ENCODE measurements around the gene PDHX. TPM values are rescaled to one million over a fixed set of nuclear protein-coding genes. Genes with fewer than 3 reads are reported as not detected.

PDHX gene
- total and polyA plus RNA-seq, 9 donors: 11.8 to 45.2 (median 24.0) TPM

DNA sequence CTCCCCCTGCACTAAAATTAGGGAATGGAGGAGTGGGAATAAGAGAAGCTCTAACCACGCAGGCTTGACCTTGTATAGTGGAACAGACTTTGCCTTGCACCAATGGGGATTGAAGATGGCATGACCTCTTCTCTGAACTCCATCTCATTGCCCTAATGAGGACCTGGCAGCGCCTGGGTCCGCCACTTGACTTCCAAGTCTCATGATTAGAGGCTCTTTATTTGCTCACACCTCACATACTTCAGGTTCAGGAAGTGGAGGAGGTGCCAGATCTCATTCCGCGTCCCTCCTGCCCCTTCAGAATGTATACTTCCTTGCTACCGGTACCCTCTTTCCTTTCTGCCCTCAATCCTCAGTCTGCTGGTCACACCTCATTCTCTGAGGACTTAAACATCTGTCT lies 116.6 kb downstream of the PDHX start:
- TF ChIP-seq POLR2A (IDR thresholded peaks at IDR 0.05) (no peak), EP300 (IDR thresholded peaks at IDR 0.05) (no peak), CTCF (IDR thresholded peaks at IDR 0.05) (no peak)
- no peak overlapping the region for H3K4me3 ChIP-seq
- H3K27me3 ChIP-seq: no peaks in the 10 kb centered on the region
- H3K4me1 ChIP-seq (ENCODE audit: insufficient read depth): no peaks in the 10 kb centered on the region
- intact Hi-C loops (cut with DNase I): loop anchor here in 1 of 4 donors (5.0 kb wide), 1 partner anchor 44 kb away; no protein-coding TSS in a partner anchor
- DNase-seq: no peak
- 84 to 87% (median 85%) methylated on average over 6 of the region's 6 CpGs for WGBS, 3 donors
- H3K36me3 ChIP-seq: no peaks in the 10 kb centered on the region
- H3K27ac ChIP-seq: no peak overlapping the region
- no peaks in the 10 kb centered on the region for H3K9me3 ChIP-seq

DNA sequence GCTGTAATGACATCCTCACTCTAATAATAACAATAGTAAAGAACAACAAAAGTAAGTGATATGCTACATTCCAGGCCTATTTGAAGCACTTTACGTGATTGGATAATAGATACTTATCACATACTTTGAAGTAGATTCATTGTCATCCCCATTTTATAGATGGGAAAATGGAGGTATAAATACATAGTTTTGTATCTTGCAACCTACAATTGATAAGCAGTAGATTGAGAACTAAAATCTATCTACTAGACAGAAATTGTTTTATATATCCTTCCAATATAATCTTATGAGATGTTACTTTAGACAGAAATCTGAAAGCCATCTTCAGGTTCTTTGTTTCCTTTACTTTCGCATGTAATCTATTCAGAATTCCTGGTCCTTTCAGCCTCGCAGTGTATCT lies 118.0 kb downstream of the PDHX start:
- WGBS, 3 donors: 93 to 95% (median 93%) methylated on average over 3 of the region's 3 CpGs
- Histone ChIP-seq H3K27me3 (no peaks in the 10 kb centered on the region), H3K27ac (no peak overlapping the region), H3K4me1 (ENCODE audit: insufficient read depth) (no peaks in the 10 kb centered on the region), H3K36me3 (no peaks in the 10 kb centered on the region), H3K9me3 (no peaks in the 10 kb centered on the region), H3K4me3 (no peak overlapping the region)
- DNase-seq: no peak
- TF ChIP-seq POLR2A (IDR thresholded peaks at IDR 0.05) (no peak), CTCF (IDR thresholded peaks at IDR 0.05) (no peak), EP300 (IDR thresholded peaks at IDR 0.05) (no peak)
- intact Hi-C loops (cut with DNase I): loop anchor here in 1 of 4 donors (5.0 kb wide), 1 partner anchor 43 kb away; no protein-coding TSS in a partner anchor

- H3K27me3 ChIP-seq: no peaks in the 10 kb centered on the region
- DNase-seq: no peak
- H3K27ac ChIP-seq: no peak overlapping the region
- H3K9me3 ChIP-seq: no peaks in the 10 kb centered on the region
- 84 to 92% (median 91%) methylated on average over 3 of the region's 3 CpGs for WGBS, 3 donors
- H3K4me1 ChIP-seq (ENCODE audit: insufficient read depth): no peaks in the 10 kb centered on the region
- intact Hi-C loops (cut with DNase I): no loop called here
- TF ChIP-seq POLR2A (IDR thresholded peaks at IDR 0.05) (no peak), CTCF (IDR thresholded peaks at IDR 0.05) (no peak), EP300 (IDR thresholded peaks at IDR 0.05) (no peak)
- H3K4me3 ChIP-seq: no peak overlapping the region
- H3K36me3 ChIP-seq: no peaks in the 10 kb centered on the region
These were observed 119.5 kb downstream of the PDHX start for GRCh38 chr11:35035894-35036408.

GRCh38 chr11:35036639-35037038 lies 120.2 kb downstream of the PDHX start:
- DNase-seq: no peak
- Histone ChIP-seq H3K9me3 (no peaks in the 10 kb centered on the region), H3K27ac (no peak overlapping the region), H3K36me3 (no peaks in the 10 kb centered on the region), H3K27me3 (no peaks in the 10 kb centered on the region), H3K4me3 (no peak overlapping the region), H3K4me1 (ENCODE audit: insufficient read depth) (no peaks in the 10 kb centered on the region)
- intact Hi-C loops (cut with DNase I): no loop called here
- TF ChIP-seq POLR2A (IDR thresholded peaks at IDR 0.05) (no peak), CTCF (IDR thresholded peaks at IDR 0.05) (no peak)
- 35 to 63% (median 52%) methylated on average over 3 of the region's 3 CpGs for WGBS, 3 donors

Data from ovary (tissue), 9 donors.